Measurements from ENCODE around the gene FBXL7.
"Not testable (repeated sequence)": the region's sequence is repeated elsewhere in the genome, so short reads cannot be mapped to it uniquely, and the experiment has no call there.

Gene FBXL7

GRCh38 chr5:15852949-15853348 lies 353.0 kb downstream of the FBXL7 start:
- Histone ChIP-seq H3K27ac (no peak overlapping the region), H3K36me3 (replicated peaks) (no peaks in the 10 kb centered on the region), H3K27me3 (replicated peaks) (no peaks in the 10 kb centered on the region), H3K4me3 (ENCODE audit: low read depth, low read length) (no peak overlapping the region)
- TF ChIP-seq CTCF (IDR thresholded peaks at IDR 0.05; ENCODE audit: low read depth, low read length, missing control alignments): no peak
- in situ Hi-C loops (cut with HindIII; ENCODE audit: low pct_ligation_motif_present, low sequenced_read_pairs): no loop called here
- no peak for DNase-seq

GRCh38 chr5:15858326-15858725 lies 358.3 kb downstream of the FBXL7 start:
- no peaks in the 10 kb centered on the region for H3K36me3 ChIP-seq (replicated peaks)

DNA sequence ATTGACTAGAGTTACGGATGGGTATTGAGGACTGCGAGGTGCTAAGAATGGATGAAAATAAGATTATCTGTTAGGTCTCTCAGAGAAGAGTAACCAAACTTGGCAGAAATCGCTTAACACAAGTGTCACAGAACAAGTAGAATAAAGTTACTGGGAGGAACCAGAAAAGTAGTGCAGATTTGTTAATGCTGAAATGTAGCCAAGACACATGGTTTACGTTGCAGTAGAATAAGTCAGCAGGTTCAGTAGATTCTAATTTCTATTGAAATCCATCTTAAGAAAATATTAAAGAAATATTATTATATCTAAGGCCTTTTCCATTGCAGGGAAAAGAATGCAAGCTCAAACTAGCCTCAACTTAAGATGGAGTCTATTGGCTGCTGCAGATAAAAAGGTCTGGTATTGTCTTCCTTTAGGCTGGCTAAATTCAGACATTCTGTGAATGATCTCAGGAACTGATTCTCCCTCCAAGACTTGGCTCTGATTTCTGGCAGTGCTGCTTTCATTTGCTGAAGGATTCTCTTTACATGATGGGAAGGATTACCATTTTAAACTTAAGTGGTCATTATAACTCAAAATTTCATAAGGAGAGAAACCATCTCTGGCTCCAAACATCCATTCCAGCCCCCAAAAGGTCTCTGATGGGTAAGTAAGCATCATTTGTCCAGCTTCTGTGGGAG lies 364.7 kb downstream of the FBXL7 start:
- in situ Hi-C loops (cut with HindIII; ENCODE audit: low pct_ligation_motif_present, low sequenced_read_pairs): no loop called here
- no peaks in the 10 kb centered on the region for H3K36me3 ChIP-seq (replicated peaks)
- TF ChIP-seq CTCF (IDR thresholded peaks at IDR 0.05; ENCODE audit: low read depth, low read length, missing control alignments): no peak
- H3K27ac ChIP-seq: no peak overlapping the region
- H3K4me3 ChIP-seq (ENCODE audit: low read depth, low read length): no peak overlapping the region
- H3K27me3 ChIP-seq (replicated peaks): no peaks in the 10 kb centered on the region
- DNase-seq: no peak

More at GRCh38 chr5:15858326-15858725, 358.3 kb downstream of the FBXL7 start:
- in situ Hi-C loops (cut with HindIII; ENCODE audit: low pct_ligation_motif_present, low sequenced_read_pairs): no loop called here
- DNase-seq: no peak
- no peak for TF ChIP-seq CTCF (IDR thresholded peaks at IDR 0.05; ENCODE audit: low read depth, low read length, missing control alignments)
- no peak overlapping the region for H3K4me3 ChIP-seq (ENCODE audit: low read depth, low read length)
- no peak overlapping the region for H3K27ac ChIP-seq
- no peaks in the 10 kb centered on the region for H3K27me3 ChIP-seq (replicated peaks)

DNA sequence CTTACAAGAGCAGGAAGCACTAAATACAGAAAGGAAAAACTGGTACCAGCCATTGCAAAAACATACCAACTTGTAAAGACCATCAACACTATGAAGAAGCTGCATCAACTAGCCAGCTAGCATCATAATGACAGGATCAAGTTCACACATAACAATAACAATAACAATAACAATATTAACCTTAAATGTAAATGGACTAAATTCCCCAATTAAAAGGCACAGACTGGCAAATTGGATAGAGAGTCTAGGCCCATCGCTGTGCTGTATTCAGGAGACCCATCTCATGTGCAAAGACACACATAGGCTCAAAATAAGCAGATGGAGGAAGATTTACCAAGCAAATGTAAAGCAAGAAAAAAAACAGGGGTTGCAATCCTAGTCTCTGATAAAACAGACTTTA lies 372.3 kb downstream of the FBXL7 start:
- H3K4me3 ChIP-seq (ENCODE audit: low read depth, low read length); H3K36me3 ChIP-seq (replicated peaks); H3K27me3 ChIP-seq (replicated peaks); DNase-seq; in situ Hi-C loops (cut with HindIII; ENCODE audit: low pct_ligation_motif_present, low sequenced_read_pairs); H3K27ac ChIP-seq: not testable (repeated sequence)

DNA sequence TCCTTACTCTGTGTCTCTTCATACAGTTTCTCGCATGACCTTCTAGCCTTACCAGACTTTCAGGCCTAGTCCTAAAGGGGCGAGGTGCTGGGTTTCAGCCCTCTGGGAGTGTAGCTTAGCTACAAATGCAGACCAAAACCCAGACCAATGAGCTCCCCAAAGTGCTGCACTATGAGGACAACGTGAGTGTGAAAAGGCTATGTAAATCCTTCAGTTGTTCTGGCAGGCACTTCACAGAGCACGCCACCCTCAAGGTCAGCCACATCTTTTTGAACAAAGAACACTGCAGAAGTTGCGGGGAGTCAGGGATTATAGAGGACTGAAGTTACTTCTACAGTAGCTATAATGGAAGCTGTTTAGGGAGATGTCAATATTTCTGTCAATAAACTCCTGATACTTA lies 377.9 kb downstream of the FBXL7 start:
- Histone ChIP-seq H3K27ac (no peak overlapping the region), H3K4me3 (ENCODE audit: low read depth, low read length) (no peak overlapping the region), H3K36me3 (replicated peaks) (no peaks in the 10 kb centered on the region), H3K27me3 (replicated peaks) (no peaks in the 10 kb centered on the region)
- in situ Hi-C loops (cut with HindIII; ENCODE audit: low pct_ligation_motif_present, low sequenced_read_pairs): no loop called here
- no peak for DNase-seq
- TF ChIP-seq CTCF (IDR thresholded peaks at IDR 0.05; ENCODE audit: low read depth, low read length, missing control alignments): no peak

- TF ChIP-seq CTCF (IDR thresholded peaks at IDR 0.05; ENCODE audit: low read depth, low read length, missing control alignments): no peak
- Histone ChIP-seq H3K4me3 (ENCODE audit: low read depth, low read length) (no peak overlapping the region), H3K27ac (no peak overlapping the region), H3K36me3 (replicated peaks) (no peaks in the 10 kb centered on the region), H3K27me3 (replicated peaks) (no peaks in the 10 kb centered on the region)
- no peak for DNase-seq
- in situ Hi-C loops (cut with HindIII; ENCODE audit: low pct_ligation_motif_present, low sequenced_read_pairs): no loop called here
Observed at GRCh38 chr5:15880201-15880600, 380.2 kb downstream of the FBXL7 start.

Measured in brain microvascular endothelial cell (primary cell).